Loucy (cell line): ENCODE results near the gene LAMC1.

Experiments
- CTCF ChIP-seq: fragments of 200-600 bp; sonication (generic); conservative IDR thresholded peaks from 2 replicates; pipeline ENCODE4 v1.5.1; 2014; ENCODE audit warnings: mild to moderate bottlenecking, antibody characterized with exemption, low read length
- EZH2phosphoT487 ChIP-seq: fragments of 200-600 bp; IDR thresholded peaks from 2 replicates; pipeline ENCODE4 v1.6.1; 2018; ENCODE audit warnings: antibody characterized with exemption, mild to moderate bottlenecking, moderate library complexity, borderline replicate concordance

GRCh38 chr1:183034682-183035081, 11.5 kb downstream of the LAMC1 start:
- TF ChIP-seq CTCF (no peak), EZH2phosphoT487 (no peak)
